GM12874 (cell line): Measurements from ENCODE around the gene C6orf136.

ENCODE experiments used
- CTCF ChIP-seq: IDR thresholded peaks from 2 replicates; pipeline ENCODE4 v1.5.1; 2011; ENCODE audit warnings: low read depth, mild to moderate bottlenecking, control low read depth, low read length, moderate library complexity; ENCODE audit not compliant: insufficient read depth

The C6orf136 gene

DNA sequence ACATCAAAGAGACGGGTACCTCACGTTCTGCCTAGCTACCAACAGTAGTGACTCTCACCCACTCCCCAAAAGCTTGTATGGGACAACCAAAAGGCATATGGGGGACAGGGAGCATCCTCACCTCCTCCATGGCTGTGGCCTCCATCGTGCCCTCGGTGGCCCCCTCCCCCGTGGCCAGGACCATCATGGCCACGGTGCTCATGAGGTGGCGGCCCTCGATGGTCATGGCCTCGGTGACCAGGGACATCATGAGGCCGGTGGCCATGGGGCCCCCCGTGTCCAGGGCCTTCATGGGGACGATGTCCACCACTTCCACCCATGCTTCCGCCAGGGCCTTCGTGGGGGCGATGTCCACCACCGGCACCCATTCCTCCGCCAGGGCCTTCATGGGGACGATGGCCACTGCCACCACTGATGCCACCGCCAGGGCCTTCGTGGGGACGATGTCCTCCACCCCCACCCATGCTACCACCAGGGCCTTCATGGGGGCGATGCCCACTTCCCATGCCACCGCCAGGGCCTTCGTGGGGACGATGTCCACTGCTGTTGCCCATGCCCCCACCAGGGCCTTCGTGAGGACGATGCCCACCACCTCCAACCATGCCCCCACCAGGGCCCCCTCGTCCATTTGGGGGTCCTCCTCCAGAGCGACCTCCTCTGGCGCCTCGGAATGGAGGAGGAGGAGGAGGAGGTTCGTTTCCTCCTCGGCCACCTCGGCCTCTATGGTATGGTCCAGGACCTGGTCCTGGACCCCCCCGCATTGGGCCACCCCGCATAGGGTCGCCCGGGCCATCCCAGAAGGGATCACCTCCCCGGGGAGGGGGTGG is 44.9 kb upstream of the C6orf136 start:
- TF ChIP-seq CTCF, result no peak

- TF ChIP-seq CTCF, result no peak
Measured at GRCh38 chr6:30603961-30604360, 43.0 kb upstream of the C6orf136 start.

GRCh38 chr6:30610065-30610464 is 36.9 kb upstream of the C6orf136 start:
- TF ChIP-seq CTCF, result no peak

- no peak for TF ChIP-seq CTCF
Measured at GRCh38 chr6:30611150-30611855, 35.6 kb upstream of the C6orf136 start.

DNA sequence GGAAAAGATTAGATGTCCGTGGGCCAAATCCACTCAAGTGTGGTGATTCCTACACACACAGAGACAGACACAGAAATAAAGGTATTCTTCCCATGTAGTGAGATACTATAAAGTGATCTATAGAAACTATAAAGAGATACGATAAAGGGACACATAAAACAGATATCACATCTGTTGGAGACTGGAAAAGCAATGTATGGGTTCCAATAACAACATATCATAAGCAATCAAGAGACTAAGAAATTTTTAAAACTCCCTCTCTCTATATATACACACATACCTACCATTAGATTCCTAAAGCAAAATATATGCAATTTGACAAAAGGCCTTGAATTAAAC is 35.1 kb upstream of the C6orf136 start:
- no peak for TF ChIP-seq CTCF

GRCh38 chr6:30612213-30612612 is 34.7 kb upstream of the C6orf136 start:
- TF ChIP-seq CTCF, result no peak

DNA sequence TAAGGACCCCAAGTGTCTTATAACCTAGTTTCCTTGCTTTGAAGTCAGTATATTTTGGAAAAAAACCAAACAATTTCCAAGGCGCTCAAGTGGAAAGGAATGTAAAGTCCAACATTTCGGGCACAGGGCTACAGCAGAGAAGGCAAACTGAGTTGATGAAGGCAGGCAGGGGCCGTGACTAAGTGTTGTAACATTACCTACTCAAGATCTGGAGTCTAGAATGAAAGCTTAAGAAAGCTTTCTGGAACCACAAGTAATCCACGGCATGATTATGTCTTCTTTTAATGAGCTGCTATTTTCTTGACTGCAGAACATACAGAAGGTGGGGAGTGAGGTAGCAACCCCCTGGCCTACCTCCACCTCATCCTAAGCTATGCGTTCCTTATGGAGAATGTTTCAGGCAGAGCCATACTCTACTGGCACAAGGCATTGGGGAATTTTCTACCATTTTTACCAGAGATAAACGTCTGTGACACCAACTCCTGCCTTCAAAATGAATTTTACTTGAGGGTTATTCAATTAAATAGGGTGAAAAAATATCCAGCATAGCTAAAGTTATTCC is 34.2 kb upstream of the C6orf136 start:
- no peak for TF ChIP-seq CTCF
